B cell (primary cell): ENCODE results near the gene STEEP1. TPM values are rescaled to one million over a fixed set of nuclear protein-coding genes. Genes with fewer than 3 reads are reported as not detected.

Experiments
- ATAC-seq: fragments of 200-7000 bp; cut with Tn5 transposase; one replicate; pipeline ENCODE4 v1.10.0; 2021; ENCODE audit warnings: low read depth, mild to moderate bottlenecking, moderate number of reproducible peaks, moderate library complexity
- CTCF ChIA-PET: fragments of 350-600 bp; sonication (Branson Sonifier 250); formaldehyde crosslinking; loops from one replicate; lab custom pipeline; 2021; ENCODE audit warnings: antibody characterized with exemption, inconsistent platforms; lab: Charles Lee
- POLR2A ChIA-PET: fragments of 350-600 bp; sonication (Branson Sonifier 250); formaldehyde crosslinking; loops from one replicate; lab custom pipeline; 2021; ENCODE audit warnings: antibody characterized with exemption; lab: Charles Lee
- DNase-seq: peaks from one replicate; pipeline ENCODE4 v3.0.0; 2013
- H2AFZ ChIP-seq: 2 replicates; pipeline ENCODE4 v1.6.1; 2012; ENCODE audit warnings: mild to moderate bottlenecking, low read depth, low read length; ENCODE audit not compliant: insufficient read depth, poor library complexity, severe bottlenecking
- H3K27ac ChIP-seq, 2 donors: 1 replicate in 1 of 2; 2 replicates in 1 of 2; pipeline ENCODE4 v1.5.1; 2012 to 2013; ENCODE audit warnings: low read length in 2 of 2, mild to moderate bottlenecking in 2 of 2, moderate library complexity in 1 of 2
- H3K27me3 ChIP-seq, 4 experiments: fragments of 200-600 bp in 1 of 4; sonication (generic) in 1 of 4; replicated peaks in 1 of 4; 1 replicate in 2 of 4; 2 replicates in 2 of 4; pipeline versions ENCODE4 v1.6.1 to v1.7.0; 2013 to 2016; ENCODE audit warnings: low read length in 3 of 4, mild to moderate bottlenecking in 2 of 4, mixed read lengths in 1 of 4, moderate library complexity in 1 of 4; ENCODE audit not compliant: insufficient read depth in 4 of 4, control insufficient read depth in 3 of 4; ENCODE audit errors: control extremely low read depth in 1 of 4
- H3K36me3 ChIP-seq, 2 experiments: replicated peaks in 1 of 2; 1 replicate in 1 of 2; 2 replicates in 1 of 2; pipeline versions ENCODE4 v1.6.1 to v1.7.1; 2013; ENCODE audit warnings: low read length in 1 of 2; ENCODE audit not compliant: insufficient read depth in 2 of 2, control insufficient read depth in 1 of 2; ENCODE audit errors: control extremely low read depth in 1 of 2, extremely low read depth in 1 of 2
- H3K4me1 ChIP-seq, 2 donors: fragments of 200-600 bp in 1 of 2; sonication (generic) in 1 of 2; 1 replicate in 1 of 2; 2 replicates in 1 of 2; pipeline versions ENCODE4 v1.5.1 to v1.6.1; 2013 to 2017; ENCODE audit warnings: low read length in 2 of 2; ENCODE audit not compliant: control insufficient read depth in 2 of 2, insufficient read depth in 2 of 2
- H3K4me2 ChIP-seq: replicated peaks from 2 replicates; pipeline ENCODE3; 2012; ENCODE audit warnings: mild to moderate bottlenecking, low read depth, low read length; ENCODE audit not compliant: poor library complexity, severe bottlenecking
- H3K4me3 ChIP-seq, 5 experiments: fragments of 200-600 bp in 1 of 5; sonication (generic) in 1 of 5; 1 replicate in 3 of 5; 2 replicates in 2 of 5; pipeline versions ENCODE4 v1.5.1 to v1.7.0; 2011 to 2016; ENCODE audit warnings: low read length in 4 of 5, mild to moderate bottlenecking in 4 of 5, low read depth in 2 of 5, control low read depth in 1 of 5, moderate library complexity in 1 of 5; ENCODE audit not compliant: insufficient read depth in 1 of 5; ENCODE audit errors: control extremely low read depth in 1 of 5, extremely low read depth in 1 of 5
- H3K79me2 ChIP-seq: fragments of 200-600 bp; sonication (generic); one replicate; pipeline ENCODE4 v1.6.0; 2016; ENCODE audit warnings: low read length; ENCODE audit not compliant: control insufficient read depth, insufficient read depth
- H3K9ac ChIP-seq: fragments of 200-600 bp; sonication (generic); 2 replicates; pipeline ENCODE4 v1.6.1; 2017; ENCODE audit warnings: mild to moderate bottlenecking, low read length, moderate library complexity
- H3K9me3 ChIP-seq, 3 donors: one replicate each; pipeline versions ENCODE4 v1.6.1 to v1.7.1; 2013; ENCODE audit warnings: low read length in 2 of 3; ENCODE audit not compliant: control insufficient read depth in 2 of 3, insufficient read depth in 1 of 3; ENCODE audit errors: control extremely low read depth in 1 of 3
- H4K20me1 ChIP-seq: 2 replicates; pipeline ENCODE4 v1.6.0; 2012; ENCODE audit warnings: mild to moderate bottlenecking, low read length; ENCODE audit not compliant: insufficient read depth, control insufficient read depth, poor library complexity, severe bottlenecking
- H3K27ac Mint-ChIP-seq: one replicate; pipeline ENCODE4 v1.8.0; 2021; ENCODE audit warnings: mixed read lengths
- H3K27me3 Mint-ChIP-seq: one replicate; pipeline ENCODE4 v1.8.0; 2021; ENCODE audit warnings: mixed read lengths
- H3K4me1 Mint-ChIP-seq: one replicate; pipeline ENCODE4 v1.8.0; 2021; ENCODE audit warnings: mixed read lengths
- H3K4me3 Mint-ChIP-seq: one replicate; pipeline ENCODE4 v1.8.0; 2021; ENCODE audit warnings: mixed read lengths
- H3K9me3 Mint-ChIP-seq: one replicate; pipeline ENCODE4 v1.8.0; 2022; ENCODE audit warnings: mixed read lengths; ENCODE audit not compliant: insufficient read depth
- EZH2 ChIP-seq: IDR thresholded peaks from 2 replicates; pipeline ENCODE4 v1.6.1; 2012; ENCODE audit warnings: borderline replicate concordance, low read depth, mild to moderate bottlenecking, moderate library complexity, low read length; ENCODE audit not compliant: insufficient read depth, poor library complexity, severe bottlenecking
- intact Hi-C: fragments of 100-400 bp; cut with micrococcal nuclease; formaldehyde crosslinking; loops from one replicate; pipeline ENCODE4 v1.10.0; 2022
- polyA plus RNA-seq: library from polyadenylated mRNA; depleted of rRNA; stranded (reverse); fragments of >200 nt; gene quantifications from 2 replicates; pipeline ENCODE4 v1.2.3, GENCODE V29; 2012
- total RNA-seq, 2 donors: library from RNA; stranded (reverse); fragments of 120-200 nt in 1 of 2; gene quantifications; 1 replicate in 1 of 2; 2 replicates in 1 of 2; pipeline versions ENCODE4 v1.2.3 to v1.2.4, GENCODE V29; 2013 to 2022
- TF ChIP-seq, protein P1 (sequence below): fragments of 200-600 bp; IDR thresholded peaks from one replicate; pipeline ENCODE4 v1.8.0; 2022; ENCODE audit warnings: antibody characterized with exemption, mild to moderate bottlenecking

Gene STEEP1
- total and polyA plus RNA-seq, 2 donors (not counting 1 experiment from before 2014, with no cell fraction given), result 12.0 to 27.6 TPM

DNA sequence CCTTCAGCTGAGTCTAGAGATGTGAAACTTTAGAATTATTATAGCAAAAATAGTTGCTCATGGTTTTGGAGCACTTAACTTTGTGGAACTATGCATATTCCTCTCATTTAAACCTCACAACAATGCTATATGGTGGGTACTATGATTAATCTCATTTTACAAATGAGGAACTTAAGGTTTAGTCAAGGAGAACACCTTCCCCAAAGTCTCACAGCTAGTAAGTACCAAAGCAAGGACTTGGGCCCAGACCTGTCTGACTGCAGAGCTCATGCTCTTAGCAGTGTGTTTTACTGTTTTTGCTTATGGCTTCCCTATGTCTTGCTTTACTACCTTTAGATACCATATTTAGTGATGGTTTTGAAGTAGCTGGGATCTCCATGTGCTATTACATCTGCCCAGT lies 14.2 kb upstream of the STEEP1 start:
- peak overlapping the region; percentile 10 to 55 for H3K27ac ChIP-seq
- H3K4me2 ChIP-seq, result peak overlapping the region; percentile 19
- H3K9me3 ChIP-seq, result no peaks in the 10 kb centered on the region
- Mint-ChIP-seq H3K27me3 (no peaks in the 10 kb centered on the region), H3K27ac (peak overlapping the region; percentile 78), H3K9me3 (no peaks in the 10 kb centered on the region), H3K4me3 (no peak overlapping the region), H3K4me1 (peaks cover 39% of the 10 kb centered on the region)
- CTCF ChIA-PET, result interaction anchor here (0.7 to 1.6 kb wide), 7 partner anchors 23 to 205 kb away, joined by 3 to 9 read pairs (median 4); partner anchors contain the start of genes NKRF and SEPTIN6
- no peaks in the 10 kb centered on the region for H3K27me3 ChIP-seq
- ATAC-seq, result peak; percentile 70
- H2AFZ ChIP-seq, result no peak overlapping the region
- TF ChIP-seq, protein P1, sequence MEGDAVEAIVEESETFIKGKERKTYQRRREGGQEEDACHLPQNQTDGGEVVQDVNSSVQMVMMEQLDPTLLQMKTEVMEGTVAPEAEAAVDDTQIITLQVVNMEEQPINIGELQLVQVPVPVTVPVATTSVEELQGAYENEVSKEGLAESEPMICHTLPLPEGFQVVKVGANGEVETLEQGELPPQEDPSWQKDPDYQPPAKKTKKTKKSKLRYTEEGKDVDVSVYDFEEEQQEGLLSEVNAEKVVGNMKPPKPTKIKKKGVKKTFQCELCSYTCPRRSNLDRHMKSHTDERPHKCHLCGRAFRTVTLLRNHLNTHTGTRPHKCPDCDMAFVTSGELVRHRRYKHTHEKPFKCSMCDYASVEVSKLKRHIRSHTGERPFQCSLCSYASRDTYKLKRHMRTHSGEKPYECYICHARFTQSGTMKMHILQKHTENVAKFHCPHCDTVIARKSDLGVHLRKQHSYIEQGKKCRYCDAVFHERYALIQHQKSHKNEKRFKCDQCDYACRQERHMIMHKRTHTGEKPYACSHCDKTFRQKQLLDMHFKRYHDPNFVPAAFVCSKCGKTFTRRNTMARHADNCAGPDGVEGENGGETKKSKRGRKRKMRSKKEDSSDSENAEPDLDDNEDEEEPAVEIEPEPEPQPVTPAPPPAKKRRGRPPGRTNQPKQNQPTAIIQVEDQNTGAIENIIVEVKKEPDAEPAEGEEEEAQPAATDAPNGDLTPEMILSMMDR, result no peak
- no peak for TF ChIP-seq EZH2
- peak; percentile 58 for DNase-seq
- H3K9ac ChIP-seq, result no peak overlapping the region
- H3K4me3 ChIP-seq, result no peak overlapping the region
- H3K79me2 ChIP-seq, result peaks cover 17% of the 10 kb centered on the region
- H3K4me1 ChIP-seq, result peaks cover 28 to 38% of the 10 kb centered on the region in 2 donors
- peaks cover 0 to 5% of the 10 kb centered on the region in 2 experiments for H3K36me3 ChIP-seq
- intact Hi-C loops, result no loop called here
- H4K20me1 ChIP-seq, result peaks cover 7% of the 10 kb centered on the region
- POLR2A ChIA-PET, result interaction anchor here (0.6 to 1.7 kb wide), 2 partner anchors 26 to 50 kb away, joined by 4 read pairs; partner anchors contain the start of gene NKRF
